NCI-H345 treated with DMSO at 0.1 percent for 48 hours (cell line): Measurements from ENCODE around the gene ITGAV.

Experiments used
- DNase-seq: peaks from one replicate; lab custom pipeline; 2025; ENCODE audit not compliant: unreplicated experiment; lab: John Stamatoyannopoulos, UW

Gene ITGAV

GRCh38 chr2:186573531-186573930, 16.3 kb upstream of the ITGAV start:
- DNase-seq: no peak

GRCh38 chr2:186575302-186575701, 14.6 kb upstream of the ITGAV start:
- DNase-seq: no peak

- no peak for DNase-seq
Observed at GRCh38 chr2:186575856-186576255, 14.0 kb upstream of the ITGAV start.

GRCh38 chr2:186576614-186577013, 13.2 kb upstream of the ITGAV start:
- no peak for DNase-seq

GRCh38 chr2:186582698-186583097, 7.2 kb upstream of the ITGAV start:
- no peak for DNase-seq

GRCh38 chr2:186584053-186584452, 5.8 kb upstream of the ITGAV start:
- peak; percentile 18 for DNase-seq

GRCh38 chr2:186588421-186588820, 1.4 kb upstream of the ITGAV start:
- no peak for DNase-seq

- no peak for DNase-seq
Observed at GRCh38 chr2:186588940-186589611, 780 bp upstream of the ITGAV start.

GRCh38 chr2:186590350-186590758, 498 bp downstream of the ITGAV start:
- DNase-seq: no peak

GRCh38 chr2:186590759-186591505, 1.1 kb downstream of the ITGAV start:
- DNase-seq: peak; percentile 74

GRCh38 chr2:186591506-186591890, 1.6 kb downstream of the ITGAV start:
- DNase-seq: no peak

GRCh38 chr2:186592137-186592875, 2.5 kb downstream of the ITGAV start:
- DNase-seq: no peak

- DNase-seq: no peak
Observed at GRCh38 chr2:186593523-186593922, 3.7 kb downstream of the ITGAV start.

- DNase-seq: no peak
Observed at GRCh38 chr2:186594001-186594722, 4.3 kb downstream of the ITGAV start.

- no peak for DNase-seq
Observed at GRCh38 chr2:186595219-186595618, 5.4 kb downstream of the ITGAV start.

- DNase-seq: no peak
Observed at GRCh38 chr2:186599186-186599778, 9.4 kb downstream of the ITGAV start.

GRCh38 chr2:186603286-186603685, 13.4 kb downstream of the ITGAV start:
- DNase-seq: no peak

- DNase-seq: no peak
Observed at GRCh38 chr2:186605041-186605440, 15.2 kb downstream of the ITGAV start.

- DNase-seq: no peak
Observed at GRCh38 chr2:186607660-186608324, 17.9 kb downstream of the ITGAV start.

- no peak for DNase-seq
Observed at GRCh38 chr2:186610785-186611184, 20.9 kb downstream of the ITGAV start.
